ENCODE measurements around the gene MAP4K3.
A peak's percentile ranks its signal among the peaks of the same experiment; 100 is the strongest.

Gene MAP4K3

DNA sequence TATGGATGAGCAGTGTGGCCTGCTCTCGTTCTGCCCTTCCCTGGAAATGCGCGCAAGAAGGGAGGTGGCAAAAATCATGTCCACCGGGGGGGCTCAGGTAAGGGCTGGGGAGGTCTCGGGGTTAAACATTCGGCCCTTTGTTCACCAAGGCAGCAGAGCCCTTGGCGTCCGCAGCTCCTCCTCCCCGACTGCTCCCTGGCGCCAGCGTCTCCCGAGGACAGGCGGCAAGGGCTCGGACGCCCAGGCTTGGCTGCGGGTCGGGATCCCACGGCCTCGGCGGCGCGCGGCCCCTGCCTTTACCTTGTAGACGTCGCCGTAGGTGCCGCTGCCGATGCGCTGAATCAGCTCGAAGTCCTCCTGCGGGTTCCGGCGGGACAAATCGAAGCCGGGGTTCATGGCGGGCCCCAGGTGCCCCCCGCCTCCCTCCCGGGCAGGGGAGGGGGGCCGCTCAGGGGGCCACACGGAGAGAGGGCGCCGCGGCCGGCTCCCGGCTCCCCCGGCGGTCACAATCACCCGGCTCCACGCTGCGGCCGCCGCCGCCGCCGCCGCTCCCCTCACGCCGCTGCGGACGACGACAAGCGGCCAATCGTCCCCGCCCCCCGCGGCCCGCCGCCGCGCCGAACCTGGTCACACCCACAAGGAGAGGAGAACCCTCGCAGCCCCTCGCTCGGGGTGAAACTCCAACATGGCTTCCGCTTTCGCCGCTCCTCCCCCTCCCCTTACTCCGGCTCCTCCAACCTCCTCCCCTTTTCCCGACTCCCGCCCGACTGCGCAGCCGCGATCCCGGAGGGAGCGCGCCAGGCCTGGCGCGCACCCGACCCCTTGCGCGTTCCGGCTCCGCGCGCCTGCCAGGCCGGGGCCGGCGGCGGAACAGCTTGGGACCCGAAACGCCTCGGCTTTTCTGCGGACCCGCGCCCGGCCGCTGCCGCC is at the start of gene MAP4K3:
Gene MAP4K3, minus strand, starts transcription at position 694 of the 930 bp plus-strand sequence. Its CDS starts 298 bp downstream, at position 396.
- DNase-seq: peak; percentile 97

DNA sequence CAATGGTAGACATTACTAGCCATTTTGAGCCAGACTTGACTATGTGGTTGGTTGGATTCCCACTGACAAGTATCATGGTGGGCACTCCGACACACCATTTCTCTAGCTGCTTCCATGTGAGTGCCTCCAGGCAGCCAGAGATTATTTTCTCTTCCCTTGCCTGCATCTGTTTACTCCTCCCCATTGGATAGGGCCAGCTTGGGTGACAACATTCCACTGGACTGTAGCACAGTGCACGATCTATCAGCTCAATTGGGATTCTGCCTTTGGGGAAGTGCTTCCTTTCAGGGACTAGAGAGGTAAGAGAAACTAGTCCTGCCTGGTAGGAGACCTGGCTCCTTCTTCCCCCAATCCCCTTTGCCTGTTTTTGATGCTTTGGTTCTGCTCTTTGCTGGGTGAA is 49.0 kb upstream of the MAP4K3 start:
- DNase-seq: no peak

GRCh38 chr2:39484620-39485495 is 47.8 kb upstream of the MAP4K3 start:
- no peak for DNase-seq

DNA sequence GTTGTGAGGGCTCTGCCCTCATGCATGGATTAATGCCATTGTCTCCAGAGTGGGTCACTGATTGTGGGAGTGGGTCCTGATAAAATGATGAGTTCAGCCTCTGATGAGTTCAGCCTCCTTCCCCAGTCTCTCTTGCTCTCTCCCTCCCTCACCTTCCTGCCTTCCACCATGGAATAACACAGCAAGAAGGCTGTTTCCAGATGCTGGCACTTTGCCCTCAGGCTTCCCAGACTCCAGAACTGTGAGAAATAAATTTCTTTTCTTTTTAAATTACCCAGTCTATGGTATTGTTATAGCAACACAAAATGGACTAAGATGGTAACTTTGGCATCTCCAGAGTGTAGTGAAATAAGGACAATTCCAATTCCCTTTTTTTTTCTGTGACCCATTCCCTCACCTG is 47.1 kb upstream of the MAP4K3 start:
- no peak for DNase-seq

DNA sequence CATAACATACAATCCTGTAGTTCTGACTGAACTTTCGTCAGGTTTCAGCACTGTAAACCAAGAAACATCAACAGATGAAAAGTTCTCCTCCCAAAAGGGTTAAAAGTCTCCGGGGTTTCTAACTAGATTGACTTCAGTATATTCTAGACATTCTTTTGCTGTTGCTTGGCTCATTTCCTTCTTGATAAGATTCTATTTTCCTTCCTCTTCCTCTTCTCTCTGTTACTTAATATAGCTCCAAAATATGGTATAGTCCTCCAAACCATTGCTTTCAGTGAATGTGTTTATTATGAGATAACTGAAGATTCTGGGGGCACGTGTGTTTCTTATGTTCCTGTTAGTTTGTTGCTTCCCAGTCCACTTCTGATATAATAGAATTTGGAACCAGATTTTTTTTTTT is 46.4 kb upstream of the MAP4K3 start:
- DNase-seq: no peak

DNA sequence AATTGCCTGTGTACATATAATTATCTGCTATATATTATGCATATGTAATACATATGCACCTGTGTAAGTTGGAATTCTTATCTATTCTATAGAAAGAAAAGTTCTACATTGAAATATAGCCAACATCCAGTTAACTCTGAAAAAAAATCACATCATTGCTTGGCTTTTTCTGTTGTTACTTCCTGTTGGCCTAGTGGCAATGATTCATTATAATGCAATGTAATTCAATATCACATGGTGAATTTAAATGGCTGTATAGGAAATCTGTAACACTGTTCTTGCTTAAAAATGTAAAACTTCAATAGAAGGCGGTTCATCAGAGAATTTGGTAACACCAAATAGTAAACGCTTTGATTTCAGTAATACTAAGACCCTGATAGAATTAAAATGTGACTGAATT is 44.5 kb upstream of the MAP4K3 start:
- DNase-seq: no peak

DNA sequence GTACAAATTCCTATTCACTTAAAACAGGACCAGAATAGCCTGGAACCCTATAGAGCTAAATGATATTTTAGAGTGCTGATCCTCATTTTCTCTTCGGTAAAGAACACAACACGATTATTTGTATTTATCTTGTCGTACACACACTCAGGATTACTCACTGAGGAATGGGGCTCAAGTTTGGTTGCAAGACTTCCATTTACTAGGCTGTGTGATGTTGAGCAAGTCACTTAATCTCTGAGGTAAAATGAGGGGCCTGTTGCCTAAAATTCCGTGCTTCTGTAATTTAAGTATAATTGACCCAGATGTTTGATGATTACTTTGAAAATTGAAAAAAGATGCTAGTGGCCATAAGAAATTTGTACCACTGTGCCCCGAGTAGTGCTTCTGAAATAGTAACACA is 42.6 kb upstream of the MAP4K3 start:
- no peak for DNase-seq

- no peak for DNase-seq
These were observed 42.1 kb upstream of the MAP4K3 start for GRCh38 chr2:39479053-39479670.

DNA sequence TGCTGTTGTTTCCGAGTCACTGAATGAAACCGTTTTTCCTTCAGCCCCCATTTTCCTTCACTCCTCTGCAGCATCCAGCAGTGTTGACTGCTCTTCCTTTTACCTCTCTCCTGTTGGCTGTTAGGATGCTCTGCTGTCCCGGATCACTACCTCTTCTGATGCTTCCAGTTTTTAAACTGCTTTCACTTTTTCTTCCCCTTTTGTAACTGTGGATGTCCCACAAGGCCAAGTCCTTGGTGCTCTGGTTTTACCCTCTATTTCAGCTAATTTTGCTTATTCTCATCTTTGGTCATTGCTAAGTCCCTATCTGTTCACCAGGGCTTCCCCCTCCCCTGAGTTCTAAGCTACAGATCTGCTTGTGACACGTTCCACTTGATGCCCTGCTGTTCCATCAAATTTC is 39.4 kb upstream of the MAP4K3 start:
- DNase-seq: no peak

DNA sequence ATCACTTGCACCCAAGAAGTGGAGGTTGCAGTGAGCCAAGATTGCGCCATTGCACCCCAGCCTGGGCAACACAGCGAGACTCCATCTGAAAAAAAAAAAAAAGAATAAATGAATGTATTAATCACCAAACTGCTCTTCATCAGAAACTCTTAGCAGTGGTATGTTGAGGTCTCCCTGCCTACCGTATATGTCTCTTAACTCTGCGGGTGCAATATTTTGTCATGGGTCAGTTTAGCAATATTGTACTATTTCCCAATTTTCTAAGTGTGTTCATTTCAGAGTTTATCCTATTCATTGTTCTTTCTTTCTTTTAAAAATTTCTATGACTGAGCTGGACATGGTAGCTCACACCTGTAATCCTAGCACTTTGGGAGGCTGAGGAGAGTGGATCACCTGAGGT is 37.9 kb upstream of the MAP4K3 start:
- no peak for DNase-seq

- no peak for DNase-seq
These were observed 33.5 kb upstream of the MAP4K3 start for GRCh38 chr2:39470580-39470979.

DNA sequence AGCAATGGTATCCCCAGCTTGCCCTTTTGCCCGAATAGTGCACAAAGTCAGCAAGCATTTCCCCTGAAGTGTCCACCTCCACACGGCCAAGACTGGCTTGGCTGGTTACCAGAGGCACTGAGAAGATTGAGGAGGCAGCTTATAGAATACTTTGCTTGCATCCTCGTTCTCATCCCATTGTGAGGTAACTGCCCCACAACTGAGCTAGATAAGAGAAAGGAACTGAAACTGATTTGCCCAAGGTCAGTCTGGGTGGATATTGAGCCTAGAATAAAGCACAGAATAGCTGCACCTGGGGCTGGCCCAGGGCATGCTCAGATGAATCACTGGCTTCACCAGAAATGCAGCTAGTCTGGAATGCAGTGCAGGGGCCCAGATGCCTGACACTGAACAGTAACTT is 32.7 kb upstream of the MAP4K3 start:
- no peak for DNase-seq

DNA sequence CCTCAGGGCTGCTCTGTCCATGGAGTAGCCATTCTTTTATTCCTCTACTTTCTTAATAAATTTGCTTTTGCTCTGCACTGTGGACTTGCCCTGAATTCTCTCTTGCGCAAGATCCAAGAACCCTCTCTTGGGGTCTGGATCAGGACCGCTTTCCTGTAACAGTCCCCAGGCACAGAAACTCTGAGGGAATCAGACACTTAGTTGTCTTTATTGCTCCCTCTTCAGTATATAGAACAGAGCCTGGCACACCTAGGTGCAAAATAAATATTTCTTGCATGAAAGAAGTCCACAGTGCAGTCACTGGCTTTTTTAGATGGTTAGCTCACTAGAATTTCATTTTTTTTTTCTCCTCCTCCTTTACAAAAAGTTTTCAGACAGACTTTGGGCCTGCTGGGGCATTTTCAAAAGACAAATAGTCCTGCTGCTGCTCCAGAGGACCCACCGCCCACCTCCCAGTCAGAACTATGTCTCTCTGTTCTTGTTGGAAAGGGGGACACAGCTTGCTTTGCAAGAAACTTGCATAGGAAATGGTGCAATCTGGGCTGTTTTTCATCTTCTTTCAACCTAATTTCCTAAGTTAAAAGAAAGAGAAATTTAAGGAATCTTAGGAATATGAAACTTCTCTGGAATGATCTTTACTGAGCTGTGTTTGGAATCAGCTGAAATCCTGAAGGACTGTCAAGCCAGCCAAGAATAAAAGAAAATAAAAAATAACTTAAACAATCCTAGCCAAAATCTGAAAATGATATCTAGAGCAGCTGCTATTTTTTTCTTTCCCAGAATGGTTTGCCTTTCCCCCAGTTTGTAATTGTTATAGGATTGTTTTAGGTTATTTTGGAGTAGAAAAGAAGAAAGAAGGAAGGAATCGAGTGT is 31.7 kb upstream of the MAP4K3 start:
- DNase-seq: peak; percentile 32

DNA sequence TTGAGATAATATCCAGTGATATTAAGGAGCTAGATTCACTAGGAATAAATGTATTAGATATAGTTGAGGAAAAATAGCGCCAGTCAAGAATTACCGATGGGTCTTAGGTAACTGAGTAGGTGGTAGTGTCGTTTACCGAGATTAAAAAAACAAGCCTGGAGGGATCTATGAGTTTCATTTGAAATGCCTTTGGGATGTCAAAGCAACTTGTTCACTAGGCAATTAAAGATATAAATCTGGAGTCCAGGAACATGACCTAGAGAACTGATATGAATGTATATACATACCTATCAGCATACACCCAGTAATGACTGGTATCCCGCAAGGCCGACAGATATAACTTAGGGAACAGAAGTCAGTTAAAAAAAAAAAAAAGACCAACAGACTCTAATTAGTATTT is 29.2 kb upstream of the MAP4K3 start:
- DNase-seq: no peak

GRCh38 chr2:39464864-39465263 is 27.8 kb upstream of the MAP4K3 start:
- no peak for DNase-seq

DNA sequence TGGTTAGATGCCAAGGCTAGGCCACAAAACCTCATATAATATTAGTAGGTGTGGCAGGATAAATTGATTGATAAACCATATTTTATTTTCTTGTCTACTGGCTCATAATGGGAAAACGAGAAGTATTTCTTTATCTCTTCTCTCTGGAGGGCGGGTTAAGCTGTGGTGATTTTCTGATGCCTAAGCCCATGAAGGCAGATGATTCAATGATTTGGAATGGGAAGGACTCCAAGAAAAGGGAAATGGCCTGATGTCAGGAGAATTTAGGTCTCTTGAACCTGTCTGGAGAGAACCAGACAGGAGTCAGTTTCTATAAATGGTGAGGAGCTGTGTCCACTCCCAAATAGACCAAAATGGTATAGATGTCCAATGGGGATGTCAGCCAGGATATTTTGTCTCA is 18.7 kb upstream of the MAP4K3 start:
- DNase-seq: no peak

- DNase-seq: no peak
These were observed 15.3 kb upstream of the MAP4K3 start for GRCh38 chr2:39452396-39452795.

DNA sequence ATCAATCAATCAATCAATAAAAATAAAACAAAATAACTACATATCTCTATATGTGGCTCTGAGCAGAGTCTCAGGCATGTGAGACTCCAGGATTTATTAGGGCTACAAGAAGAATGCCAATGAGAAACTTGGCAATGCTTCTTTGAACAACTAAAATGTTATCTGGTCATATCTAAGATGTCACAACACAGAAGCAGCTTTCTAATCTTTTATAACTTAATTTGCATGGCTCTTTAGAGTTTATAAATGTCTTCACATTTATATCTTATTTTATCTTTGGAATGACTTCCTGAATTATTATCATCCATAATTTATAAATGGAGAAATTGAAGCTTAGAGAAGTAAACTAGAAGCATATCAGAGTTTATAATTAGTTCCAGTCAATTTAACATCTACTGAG is 14.9 kb upstream of the MAP4K3 start:
- no peak for DNase-seq

GRCh38 chr2:39448169-39448502 is 11.1 kb upstream of the MAP4K3 start:
- DNase-seq: no peak

GRCh38 chr2:39447266-39448168 is 10.4 kb upstream of the MAP4K3 start:
- no peak for DNase-seq

- DNase-seq: no peak
These were observed 8.8 kb upstream of the MAP4K3 start for GRCh38 chr2:39445934-39446333.

Measured in left hindlimb (tissue), 1 donor.